ENCODE measurements around the gene UBE2D1. TPM values are rescaled to one million over a fixed set of nuclear protein-coding genes. Genes with fewer than 3 reads are reported as not detected.

Gene UBE2D1
- total and polyA plus RNA-seq, 9 of the 15 experiments (the other 6 are each of a cell fraction or from before 2014, with no cell fraction given) = 4.1 to 24.4 (median 12.3) TPM

DNA sequence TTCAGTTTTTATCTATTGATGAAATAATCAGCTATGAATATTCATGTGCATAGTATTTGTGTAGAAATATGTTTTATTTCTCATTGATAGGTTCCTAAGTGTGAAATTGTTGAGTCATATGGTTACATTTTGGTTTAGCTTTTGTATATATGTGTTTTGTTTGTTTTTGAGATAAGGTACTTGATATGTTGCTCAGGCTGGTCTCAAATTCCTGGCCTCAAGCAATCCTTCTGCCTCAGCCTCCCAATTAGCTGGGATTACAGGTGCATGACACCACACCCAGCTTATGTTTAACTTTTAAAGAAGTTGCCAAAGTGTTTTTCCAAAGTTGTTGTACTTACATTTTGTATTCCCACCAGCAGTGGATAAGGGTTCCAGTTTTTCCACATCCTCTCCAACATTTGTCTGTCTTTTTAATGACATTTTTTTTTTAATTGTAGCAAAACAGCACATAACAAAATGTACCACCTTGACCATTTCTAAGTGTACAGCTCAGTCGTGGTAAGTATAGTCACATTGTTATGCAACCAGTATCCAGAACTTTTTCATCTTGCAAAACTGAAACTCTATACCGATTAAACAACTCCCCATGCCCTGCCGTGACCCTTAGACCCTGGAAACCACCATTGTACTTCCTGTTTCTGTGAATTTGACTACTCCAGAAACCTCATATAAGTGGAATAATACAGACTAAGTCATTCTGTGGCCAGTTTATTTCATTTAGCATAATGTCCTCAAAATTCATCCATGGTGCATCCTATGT lies 12.6 kb upstream of the UBE2D1 start (continued):
- TF ChIP-seq NFYB (IDR thresholded peaks at IDR 0.05; ENCODE audit: extremely low read depth, insufficient read length) (no peak), PCBP2 (IDR thresholded peaks at IDR 0.05; ENCODE audit: low read depth, low read length, poor library complexity, severe bottlenecking) (no peak), SMC3 (conservative IDR thresholded peaks at IDR 0.05; ENCODE audit: insufficient read depth, low read depth, low read length) (0 out of 2 replicates have a peak, but pooled peaks have one; percentile 11), ASH1L (IDR thresholded peaks at IDR 0.05; ENCODE audit: borderline replicate concordance, low read depth, partially characterized antibody) (no peak), ZNF668 (CRISPR knock-in tag; IDR thresholded peaks at IDR 0.05) (no peak), TCF7L2 (IDR thresholded peaks at IDR 0.05; ENCODE audit: low read depth, low read length) (no peak), SRSF7 (optimal IDR thresholded peaks at IDR 0.05; ENCODE audit: low read depth, low read length) (no peak), NR2C2 (CRISPR knock-in tag; IDR thresholded peaks at IDR 0.05) (no peak), NR2C2 (tag; IDR thresholded peaks at IDR 0.05) (peak; percentile 72), ZNF165 (CRISPR knock-in tag; IDR thresholded peaks at IDR 0.05; ENCODE audit: borderline replicate concordance) (no peak), POLR2H (tag; IDR thresholded peaks at IDR 0.05; ENCODE audit: low read depth) (no peak), BRF1 (IDR thresholded peaks at IDR 0.05; ENCODE audit: borderline replicate concordance, extremely low read depth, insufficient read length) (no peak), SPI1 (IDR thresholded peaks at IDR 0.05; ENCODE audit: borderline replicate concordance, low read depth, low read length) (peak; percentile 52), KAT2B (IDR thresholded peaks at IDR 0.05; ENCODE audit: low read depth, low read length) (no peak), ZNF316 (IDR thresholded peaks at IDR 0.05) (no peak)
- TF ChIP-seq, protein P1, sequence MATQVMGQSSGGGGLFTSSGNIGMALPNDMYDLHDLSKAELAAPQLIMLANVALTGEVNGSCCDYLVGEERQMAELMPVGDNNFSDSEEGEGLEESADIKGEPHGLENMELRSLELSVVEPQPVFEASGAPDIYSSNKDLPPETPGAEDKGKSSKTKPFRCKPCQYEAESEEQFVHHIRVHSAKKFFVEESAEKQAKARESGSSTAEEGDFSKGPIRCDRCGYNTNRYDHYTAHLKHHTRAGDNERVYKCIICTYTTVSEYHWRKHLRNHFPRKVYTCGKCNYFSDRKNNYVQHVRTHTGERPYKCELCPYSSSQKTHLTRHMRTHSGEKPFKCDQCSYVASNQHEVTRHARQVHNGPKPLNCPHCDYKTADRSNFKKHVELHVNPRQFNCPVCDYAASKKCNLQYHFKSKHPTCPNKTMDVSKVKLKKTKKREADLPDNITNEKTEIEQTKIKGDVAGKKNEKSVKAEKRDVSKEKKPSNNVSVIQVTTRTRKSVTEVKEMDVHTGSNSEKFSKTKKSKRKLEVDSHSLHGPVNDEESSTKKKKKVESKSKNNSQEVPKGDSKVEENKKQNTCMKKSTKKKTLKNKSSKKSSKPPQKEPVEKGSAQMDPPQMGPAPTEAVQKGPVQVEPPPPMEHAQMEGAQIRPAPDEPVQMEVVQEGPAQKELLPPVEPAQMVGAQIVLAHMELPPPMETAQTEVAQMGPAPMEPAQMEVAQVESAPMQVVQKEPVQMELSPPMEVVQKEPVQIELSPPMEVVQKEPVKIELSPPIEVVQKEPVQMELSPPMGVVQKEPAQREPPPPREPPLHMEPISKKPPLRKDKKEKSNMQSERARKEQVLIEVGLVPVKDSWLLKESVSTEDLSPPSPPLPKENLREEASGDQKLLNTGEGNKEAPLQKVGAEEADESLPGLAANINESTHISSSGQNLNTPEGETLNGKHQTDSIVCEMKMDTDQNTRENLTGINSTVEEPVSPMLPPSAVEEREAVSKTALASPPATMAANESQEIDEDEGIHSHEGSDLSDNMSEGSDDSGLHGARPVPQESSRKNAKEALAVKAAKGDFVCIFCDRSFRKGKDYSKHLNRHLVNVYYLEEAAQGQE (IDR thresholded peaks at IDR 0.05; ENCODE audit: borderline replicate concordance) = no peak
- TF ChIP-seq, protein P1 (CRISPR knock-in tag; IDR thresholded peaks at IDR 0.05; ENCODE audit: low read depth) = no peak
- TF ChIP-seq, protein P2, sequence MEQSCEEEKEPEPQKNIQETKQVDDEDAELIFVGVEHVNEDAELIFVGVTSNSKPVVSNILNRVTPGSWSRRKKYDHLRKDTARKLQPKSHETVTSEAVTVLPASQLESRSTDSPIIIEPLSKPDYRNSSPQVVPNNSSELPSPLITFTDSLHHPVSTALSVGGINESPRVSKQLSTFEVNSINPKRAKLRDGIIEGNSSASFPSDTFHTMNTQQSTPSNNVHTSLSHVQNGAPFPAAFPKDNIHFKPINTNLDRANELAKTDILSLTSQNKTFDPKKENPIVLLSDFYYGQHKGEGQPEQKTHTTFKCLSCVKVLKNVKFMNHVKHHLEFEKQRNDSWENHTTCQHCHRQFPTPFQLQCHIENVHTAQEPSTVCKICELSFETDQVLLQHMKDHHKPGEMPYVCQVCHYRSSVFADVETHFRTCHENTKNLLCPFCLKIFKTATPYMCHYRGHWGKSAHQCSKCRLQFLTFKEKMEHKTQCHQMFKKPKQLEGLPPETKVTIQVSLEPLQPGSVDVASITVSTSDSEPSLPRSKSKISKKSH (CRISPR knock-in tag; IDR thresholded peaks at IDR 0.05) = no peak

All from K562 (cell line).